ENCODE data around the gene DDX1. TPM values are rescaled to one million over a fixed set of nuclear protein-coding genes. Genes with fewer than 3 reads are reported as not detected.

The DDX1 gene
- total and polyA plus RNA-seq, 2 donors: 76.5 to 107 TPM

DNA sequence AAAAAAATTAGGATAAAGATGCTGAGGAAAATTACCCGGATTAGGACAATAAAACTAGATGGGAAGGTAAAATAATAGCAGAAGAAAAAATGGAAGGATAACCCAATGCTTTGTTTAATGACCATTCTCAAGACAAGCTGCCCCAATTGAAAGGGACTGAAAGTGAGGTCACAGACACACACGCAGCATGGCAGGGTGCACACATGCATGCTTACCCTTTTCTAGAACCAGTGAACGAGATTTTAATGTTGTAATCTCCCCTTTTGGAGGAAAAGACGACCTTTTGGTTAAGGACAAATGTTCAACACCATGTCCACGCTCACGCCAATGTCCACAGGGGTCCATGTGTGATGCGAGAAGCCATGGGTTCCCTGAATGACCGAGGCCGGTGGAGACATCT is 70.9 kb downstream of the DDX1 start:
- H3K4me1 ChIP-seq (ENCODE audit: insufficient read depth): no peaks in the 10 kb centered on the region
- H3K27ac ChIP-seq (ENCODE audit: low read depth): no peak overlapping the region
- H3K36me3 ChIP-seq (ENCODE audit: insufficient read depth): no peaks in the 10 kb centered on the region
- DNase-seq (ENCODE audit: extremely low spot score): no peak
- WGBS: 93% methylated on average over 9 of the region's 9 CpGs
- no peak overlapping the region for H3K4me3 ChIP-seq (ENCODE audit: low read depth, low read length)

DNA sequence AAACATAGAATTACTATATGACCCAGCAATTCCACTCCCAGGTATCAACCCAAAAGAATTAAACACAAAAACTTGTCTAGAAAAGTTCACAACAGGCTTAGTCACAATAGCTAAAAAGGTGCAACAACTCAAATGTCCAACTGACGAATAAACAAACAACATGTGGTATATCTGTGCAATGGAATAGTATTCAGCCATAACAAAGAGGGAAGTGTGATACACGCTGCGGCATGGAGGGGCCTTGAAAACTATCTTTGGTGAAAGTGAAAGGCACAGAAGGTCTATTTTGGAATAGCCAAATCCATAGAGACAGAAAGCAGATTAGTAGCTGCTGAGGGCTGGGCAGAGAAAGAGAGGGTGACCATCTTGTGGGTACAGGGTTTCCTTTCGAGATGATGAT is 72.1 kb downstream of the DDX1 start:
- DNase-seq (ENCODE audit: extremely low spot score): no peak
- Histone ChIP-seq H3K4me3 (ENCODE audit: low read depth, low read length) (no peak overlapping the region), H3K4me1 (ENCODE audit: insufficient read depth) (peaks cover 1% of the 10 kb centered on the region), H3K36me3 (ENCODE audit: insufficient read depth) (no peaks in the 10 kb centered on the region), H3K27ac (ENCODE audit: low read depth) (no peak overlapping the region)
- 95% methylated on average over 4 of the region's 4 CpGs for WGBS

DNA sequence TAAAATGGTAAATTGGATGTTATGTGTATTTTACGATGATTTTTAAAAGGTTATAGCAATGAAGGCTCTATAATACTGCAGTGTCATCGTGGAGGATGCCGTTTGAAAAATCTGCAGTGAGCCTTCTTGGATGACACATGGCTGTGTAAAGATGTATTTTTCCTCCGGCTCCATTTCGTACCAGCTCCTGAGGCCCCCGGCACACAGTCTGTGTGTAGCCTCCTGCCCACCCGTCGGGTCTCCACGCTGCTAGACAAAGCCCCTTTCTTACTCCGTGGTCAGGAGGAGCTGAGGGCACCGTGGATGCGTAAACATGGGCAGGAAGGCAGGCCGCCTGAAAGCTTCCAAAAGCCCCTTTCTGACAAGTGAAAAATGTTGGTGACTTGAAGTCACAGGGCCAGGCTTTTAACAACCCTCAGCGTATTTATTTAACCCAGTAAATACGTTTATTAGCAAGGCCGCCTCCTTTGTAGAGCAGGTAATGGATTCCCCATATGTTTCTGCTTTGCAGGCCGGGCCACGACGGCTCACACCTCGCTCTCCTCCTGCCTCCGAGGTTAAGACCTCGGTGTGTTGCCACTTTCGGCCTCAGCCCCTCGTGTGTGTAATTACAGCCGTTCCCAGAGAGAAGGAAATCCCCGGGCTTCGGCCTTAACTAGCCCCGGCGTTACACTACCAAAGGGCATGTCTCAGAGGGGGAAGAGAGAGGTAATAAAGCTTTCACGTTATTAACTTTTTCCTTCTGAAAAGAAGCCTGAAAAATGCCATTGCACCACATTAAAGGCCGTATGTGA is 72.8 kb downstream of the DDX1 start:
- peaks cover 1% of the 10 kb centered on the region for H3K4me1 ChIP-seq (ENCODE audit: insufficient read depth)
- no peak for DNase-seq (ENCODE audit: extremely low spot score)
- H3K4me3 ChIP-seq (ENCODE audit: low read depth, low read length): no peak overlapping the region
- 68% methylated on average over 31 of the region's 31 CpGs for WGBS
- H3K27ac ChIP-seq (ENCODE audit: low read depth): no peak overlapping the region
- no peaks in the 10 kb centered on the region for H3K36me3 ChIP-seq (ENCODE audit: insufficient read depth)

DNA sequence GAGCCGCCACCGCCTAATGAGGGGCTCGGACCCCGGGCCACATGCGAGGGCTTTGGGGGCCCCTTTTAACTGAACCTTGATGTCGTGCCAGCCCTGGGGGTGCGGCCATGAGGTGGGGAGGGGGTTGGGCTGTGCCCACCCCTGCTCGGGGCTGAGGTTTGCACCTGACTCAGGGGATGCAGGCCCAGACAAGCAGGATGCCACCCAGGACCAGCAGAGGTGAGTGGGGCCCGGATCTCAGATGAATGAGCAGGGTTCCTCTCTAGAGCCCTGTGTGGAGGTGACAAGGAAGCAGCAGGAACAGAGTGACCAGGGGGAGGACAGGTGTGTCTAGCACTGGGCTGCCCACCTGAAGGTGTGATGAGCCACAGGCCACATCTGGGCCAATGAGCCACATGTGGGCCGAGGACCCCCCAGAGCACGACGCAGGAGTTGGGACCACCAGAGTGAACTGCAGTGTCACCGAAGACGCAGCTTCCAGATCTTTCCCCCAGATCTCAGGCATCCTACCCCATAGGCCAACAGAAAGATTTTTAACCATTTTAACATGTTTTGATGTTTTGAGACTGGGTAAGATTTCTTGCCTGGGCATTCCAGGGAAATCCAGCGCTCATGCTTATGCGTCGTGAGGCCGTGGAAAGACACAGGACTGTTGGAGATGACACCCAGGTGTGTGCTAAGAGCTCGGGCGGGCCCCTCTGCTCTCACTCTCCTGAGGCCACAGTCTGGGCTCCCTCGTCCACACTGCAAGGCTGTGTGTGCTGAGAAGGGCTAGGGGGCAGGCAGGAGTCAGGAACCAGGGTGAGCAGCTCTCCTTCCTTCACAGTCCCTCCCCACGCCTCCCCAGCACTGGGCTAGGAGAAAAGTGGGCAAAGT is 73.6 kb downstream of the DDX1 start:
- DNase-seq (ENCODE audit: extremely low spot score): no peak
- 79% methylated on average over 22 of the region's 22 CpGs for WGBS
- peaks cover 1% of the 10 kb centered on the region for H3K4me1 ChIP-seq (ENCODE audit: insufficient read depth)
- no peaks in the 10 kb centered on the region for H3K36me3 ChIP-seq (ENCODE audit: insufficient read depth)
- H3K27ac ChIP-seq (ENCODE audit: low read depth): no peak overlapping the region
- no peak overlapping the region for H3K4me3 ChIP-seq (ENCODE audit: low read depth, low read length)

DNA sequence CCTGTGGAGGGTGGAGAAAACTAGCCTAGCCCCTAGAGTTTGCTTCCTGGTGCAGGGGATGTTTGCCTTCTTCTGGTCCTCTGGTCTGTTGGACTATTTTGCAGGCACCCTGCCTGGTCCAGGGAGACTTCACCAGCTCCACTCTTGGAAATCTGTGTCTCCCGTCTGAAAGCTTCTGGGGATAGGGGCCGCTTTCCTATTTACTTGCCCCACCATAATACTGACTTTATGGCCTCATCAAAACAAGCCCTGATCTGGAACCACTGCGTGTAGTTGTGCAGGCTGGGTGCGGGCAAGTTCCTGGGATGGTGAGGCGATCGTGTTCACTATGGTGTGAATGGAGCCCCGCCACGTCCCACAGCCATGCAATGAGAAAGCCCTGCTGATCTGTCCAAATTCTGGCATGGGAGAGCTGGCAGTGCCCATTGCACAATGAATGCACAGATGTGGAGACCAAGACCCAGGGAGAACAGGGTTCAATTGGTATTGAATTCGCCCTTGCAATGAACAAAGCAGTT is 74.3 kb downstream of the DDX1 start:
- Histone ChIP-seq H3K4me3 (ENCODE audit: low read depth, low read length) (no peak overlapping the region), H3K27ac (ENCODE audit: low read depth) (no peak overlapping the region), H3K36me3 (ENCODE audit: insufficient read depth) (no peaks in the 10 kb centered on the region), H3K4me1 (ENCODE audit: insufficient read depth) (peaks cover 1% of the 10 kb centered on the region)
- 93% methylated on average over 9 of the region's 9 CpGs for WGBS
- no peak for DNase-seq (ENCODE audit: extremely low spot score)

DNA sequence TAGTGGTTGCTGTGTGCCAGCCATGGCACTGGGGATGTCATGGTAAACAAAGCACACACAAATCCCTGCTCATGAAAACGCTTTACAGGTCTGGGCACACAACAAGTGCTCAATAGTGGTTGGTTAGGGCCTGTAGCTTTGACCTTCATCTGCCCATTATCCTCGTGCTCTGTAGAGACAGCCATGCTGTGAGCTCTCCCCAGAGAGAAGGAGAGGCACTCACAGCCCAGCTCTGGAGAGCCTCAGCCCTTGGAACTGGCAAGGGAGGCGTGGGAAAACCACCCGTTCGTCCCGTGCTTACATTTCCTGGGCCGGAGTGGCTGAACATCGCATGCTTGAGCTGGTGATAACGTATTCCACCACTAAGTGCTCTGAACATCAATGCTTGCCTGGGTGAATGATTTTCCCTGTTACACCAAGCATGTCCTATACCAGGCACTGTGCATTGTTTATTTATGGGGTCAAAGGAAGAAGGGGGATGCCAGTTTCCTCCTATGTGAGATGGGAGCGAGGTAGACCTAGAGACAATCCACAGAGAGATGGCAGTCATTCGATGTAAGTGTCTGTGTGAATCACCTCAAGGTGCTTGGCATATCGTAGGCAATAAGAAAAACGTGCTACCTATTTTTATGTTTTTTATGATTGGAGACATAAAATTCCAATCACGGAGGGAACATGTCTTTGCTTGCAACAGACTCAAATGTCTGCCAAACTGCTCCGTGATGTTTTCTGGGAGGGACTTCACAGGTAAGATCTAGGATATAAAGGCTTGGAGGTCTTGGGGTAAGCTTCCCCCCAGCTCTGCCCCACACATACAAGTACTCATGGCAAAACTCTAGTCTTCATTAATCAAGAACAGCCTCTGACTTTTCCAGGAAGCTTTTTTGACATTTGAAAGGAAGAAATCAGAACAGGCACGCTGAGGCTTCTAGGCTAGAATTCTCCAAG is 75.5 kb downstream of the DDX1 start:
- no peaks in the 10 kb centered on the region for H3K36me3 ChIP-seq (ENCODE audit: insufficient read depth)
- H3K4me1 ChIP-seq (ENCODE audit: insufficient read depth): peaks cover 1% of the 10 kb centered on the region
- no peak overlapping the region for H3K4me3 ChIP-seq (ENCODE audit: low read depth, low read length)
- peak; percentile 49 for DNase-seq (ENCODE audit: extremely low spot score)
- 75% methylated on average over 16 of the region's 16 CpGs for WGBS
- no peak overlapping the region for H3K27ac ChIP-seq (ENCODE audit: low read depth)

DNA sequence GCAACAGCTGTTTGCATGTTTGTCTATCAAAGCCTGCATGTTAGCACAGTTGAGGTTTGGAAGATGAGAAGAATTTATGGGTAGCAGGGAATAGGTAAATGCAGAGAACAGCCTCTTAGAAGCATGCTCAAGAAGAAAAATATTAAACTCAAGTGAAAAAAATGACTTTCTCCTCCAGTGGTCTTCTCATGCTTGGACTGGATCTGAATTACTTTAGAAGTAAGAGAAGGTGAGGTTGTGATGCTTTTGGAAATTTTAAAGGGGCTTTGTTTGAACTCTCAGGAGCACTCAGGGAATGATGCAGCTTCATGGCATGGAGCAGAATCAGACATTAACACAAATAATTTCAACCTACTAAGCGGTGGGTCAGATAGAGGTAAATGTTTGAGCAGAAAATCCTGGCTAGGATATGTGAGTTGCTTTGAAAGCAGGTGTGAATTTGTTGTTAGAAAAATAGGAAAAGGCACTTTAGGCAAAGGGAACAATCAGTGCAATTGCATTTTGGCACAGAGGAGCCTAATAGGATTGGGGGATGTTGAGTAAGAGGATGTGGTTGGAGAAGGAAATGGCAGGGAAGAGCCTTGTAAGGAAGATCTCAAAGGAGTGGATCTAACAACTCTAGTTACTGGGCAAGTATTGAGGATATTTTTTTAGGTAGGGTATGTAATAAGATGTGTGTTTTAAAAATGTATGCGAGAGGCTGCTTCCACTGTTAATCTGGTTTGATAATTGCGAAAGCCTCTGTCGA is 76.3 kb downstream of the DDX1 start:
- no peak for DNase-seq (ENCODE audit: extremely low spot score)
- peaks cover 1% of the 10 kb centered on the region for H3K4me1 ChIP-seq (ENCODE audit: insufficient read depth)
- H3K27ac ChIP-seq (ENCODE audit: low read depth): no peak overlapping the region
- no peaks in the 10 kb centered on the region for H3K36me3 ChIP-seq (ENCODE audit: insufficient read depth)
- WGBS: 68% methylated on average over 4 of the region's 4 CpGs
- H3K4me3 ChIP-seq (ENCODE audit: low read depth, low read length): no peak overlapping the region

DNA sequence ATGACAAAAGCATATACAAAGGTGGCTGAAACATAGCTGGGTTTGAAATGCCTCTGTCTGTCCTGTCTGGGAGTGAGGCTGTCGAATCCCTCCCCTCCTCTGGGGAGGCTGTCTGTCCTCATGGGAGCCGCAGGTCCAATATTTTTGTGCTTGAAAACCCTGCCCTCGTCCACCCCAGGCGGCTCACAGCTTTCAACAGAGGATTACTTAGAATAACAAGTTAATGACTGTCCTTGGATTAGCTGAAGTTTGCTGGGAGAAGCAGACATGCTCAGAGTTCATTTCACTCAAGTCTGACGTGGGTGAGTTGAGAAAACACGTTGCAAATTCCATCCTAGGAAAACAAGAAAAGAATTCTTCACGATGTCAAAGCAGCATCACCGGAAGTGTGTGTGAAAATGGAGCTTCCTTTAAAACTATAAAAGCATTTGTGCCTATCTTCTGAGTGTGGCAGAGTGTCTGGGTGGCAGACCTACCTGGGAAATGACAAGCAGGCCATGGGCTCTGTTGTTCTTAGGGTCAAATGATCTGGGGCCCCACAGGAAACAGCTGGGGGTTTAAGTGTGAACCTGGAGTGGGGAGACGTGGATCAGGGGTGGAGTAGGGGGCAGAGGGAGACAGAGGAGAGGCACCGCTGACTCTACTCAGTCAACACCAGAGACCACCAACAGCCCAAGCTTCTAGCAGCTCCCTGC is 77.1 kb downstream of the DDX1 start:
- Histone ChIP-seq H3K4me3 (ENCODE audit: low read depth, low read length) (no peak overlapping the region), H3K36me3 (ENCODE audit: insufficient read depth) (no peaks in the 10 kb centered on the region), H3K27ac (ENCODE audit: low read depth) (no peak overlapping the region), H3K4me1 (ENCODE audit: insufficient read depth) (peaks cover 1% of the 10 kb centered on the region)
- 34% methylated on average over 10 of the region's 10 CpGs for WGBS
- DNase-seq (ENCODE audit: extremely low spot score): no peak

DNA sequence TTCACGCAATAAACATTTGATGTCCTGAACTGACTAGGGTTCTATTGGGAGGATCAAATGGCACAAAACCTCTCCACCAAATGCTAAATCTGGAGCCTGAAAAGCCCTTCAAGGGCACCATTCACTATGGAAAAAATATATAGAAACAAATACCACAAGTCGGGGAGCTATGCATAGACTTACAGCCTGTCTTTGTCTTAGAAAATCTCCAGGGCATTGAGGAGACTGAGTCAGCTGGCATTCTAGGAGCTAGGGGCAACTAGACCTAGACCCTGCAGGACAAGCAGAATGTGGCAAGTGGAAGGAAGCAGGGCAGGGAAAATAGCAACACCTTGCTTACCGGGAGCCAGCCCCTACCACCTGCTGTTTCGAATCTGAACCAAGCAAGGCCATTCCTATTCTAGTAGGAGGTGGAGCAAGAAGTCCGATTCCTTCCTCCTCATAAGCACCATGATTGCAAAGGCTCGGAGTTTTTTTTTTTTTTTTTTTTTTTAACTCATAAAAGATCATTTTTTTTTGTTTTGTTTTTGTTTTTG is 77.8 kb downstream of the DDX1 start:
- Histone ChIP-seq H3K27ac (ENCODE audit: low read depth) (no peak overlapping the region), H3K4me3 (ENCODE audit: low read depth, low read length) (no peak overlapping the region), H3K4me1 (ENCODE audit: insufficient read depth) (peaks cover 1% of the 10 kb centered on the region), H3K36me3 (ENCODE audit: insufficient read depth) (no peaks in the 10 kb centered on the region)
- 89% methylated on average over 6 of the region's 6 CpGs for WGBS
- no peak for DNase-seq (ENCODE audit: extremely low spot score)

DNA sequence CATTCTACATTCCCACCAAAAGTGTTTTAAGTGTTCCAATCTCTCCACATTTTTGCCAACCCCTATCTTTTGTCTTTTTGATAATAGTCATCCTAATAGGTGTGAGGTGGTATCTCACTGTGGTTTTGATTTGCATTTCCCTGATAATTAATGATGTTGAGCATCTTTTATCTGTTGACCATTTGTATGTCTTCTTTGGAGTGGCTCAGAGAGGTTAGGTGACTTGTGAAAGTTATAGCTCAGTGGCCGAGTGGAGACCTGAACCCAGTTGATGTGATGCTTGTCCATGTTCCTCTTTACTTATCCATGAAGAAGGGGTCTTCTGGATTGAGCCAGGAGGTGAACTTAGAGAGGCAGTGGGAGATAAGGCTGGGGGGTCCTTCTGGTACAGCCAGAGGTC is 78.8 kb downstream of the DDX1 start:
- no peak for DNase-seq (ENCODE audit: extremely low spot score)
- Histone ChIP-seq H3K4me3 (ENCODE audit: low read depth, low read length) (no peak overlapping the region), H3K27ac (ENCODE audit: low read depth) (no peak overlapping the region), H3K36me3 (ENCODE audit: insufficient read depth) (no peaks in the 10 kb centered on the region), H3K4me1 (ENCODE audit: insufficient read depth) (peaks cover 1% of the 10 kb centered on the region)
- WGBS: 97% methylated on average over 1 of the region's 1 CpG

DNA sequence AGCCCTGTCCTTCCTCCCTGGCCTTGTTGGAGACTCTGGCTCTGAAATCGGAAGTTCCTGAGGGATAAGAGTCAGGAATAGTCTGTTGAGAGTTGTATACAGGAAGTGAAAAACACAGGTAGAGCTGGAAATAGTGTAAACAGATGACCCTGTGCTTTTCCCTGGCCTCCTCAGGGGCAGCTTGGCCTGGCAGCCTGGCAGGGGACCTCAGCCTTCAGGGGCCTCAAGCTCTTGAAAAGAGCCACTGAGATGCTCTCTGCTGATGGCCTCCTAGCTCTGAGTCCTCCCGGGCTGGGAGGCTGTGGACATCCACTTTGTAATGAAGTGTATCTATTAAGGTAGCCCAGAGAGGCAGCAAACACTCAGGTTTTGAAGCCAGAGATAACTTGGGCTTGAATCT is 79.3 kb downstream of the DDX1 start:
- peaks cover 1% of the 10 kb centered on the region for H3K4me1 ChIP-seq (ENCODE audit: insufficient read depth)
- no peak for DNase-seq (ENCODE audit: extremely low spot score)
- 77% methylated on average over 2 of the region's 2 CpGs for WGBS
- H3K4me3 ChIP-seq (ENCODE audit: low read depth, low read length): no peak overlapping the region
- H3K27ac ChIP-seq (ENCODE audit: low read depth): no peak overlapping the region
- H3K36me3 ChIP-seq (ENCODE audit: insufficient read depth): no peaks in the 10 kb centered on the region

DNA sequence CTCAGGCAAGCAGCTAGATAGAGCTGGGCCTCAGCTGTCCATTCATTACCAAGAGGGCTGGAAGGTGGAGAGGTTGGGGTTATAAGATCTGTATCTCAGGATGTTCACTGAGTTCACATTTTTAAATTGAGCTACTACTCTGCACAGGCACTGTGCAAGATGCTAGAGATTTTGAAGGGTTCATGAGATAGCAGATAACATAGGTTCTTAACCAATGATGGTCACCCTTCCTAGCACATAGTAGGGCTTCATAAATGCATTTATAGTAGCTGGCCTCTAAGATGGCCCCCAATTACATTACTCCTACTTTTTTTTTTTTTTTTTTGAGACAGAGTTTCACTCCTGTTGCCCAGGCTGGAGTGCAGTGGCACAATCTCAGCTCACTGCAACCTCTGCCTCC is 79.7 kb downstream of the DDX1 start:
- H3K36me3 ChIP-seq (ENCODE audit: insufficient read depth): no peaks in the 10 kb centered on the region
- no peak for DNase-seq (ENCODE audit: extremely low spot score)

More for the DNA sequence above, 79.7 kb downstream of the DDX1 start:
- H3K4me3 ChIP-seq (ENCODE audit: low read depth, low read length): no peak overlapping the region
- peaks cover 1% of the 10 kb centered on the region for H3K4me1 ChIP-seq (ENCODE audit: insufficient read depth)
- no peak overlapping the region for H3K27ac ChIP-seq (ENCODE audit: low read depth)
